PC-3 (cell line): ENCODE results near the gene RPL3. TPM values are rescaled to one million over a fixed set of nuclear protein-coding genes. Genes with fewer than 3 reads are reported as not detected.

Experiments
- ATAC-seq: fragments of 200-7000 bp; cut with Tn5 transposase; 2 replicates; pipeline ENCODE4 v1.9.1; 2020; ENCODE audit warnings: mild to moderate bottlenecking, moderate library complexity
- BruUV-seq: library from RNA; stranded (reverse); fragments of 400-500 nt; replicated peaks from 2 replicates; lab custom pipeline; 2021; lab: Mats Ljungman, UMichigan
- CTCF ChIA-PET: fragments of 300-600 bp; sonication (Branson Sonifier 250); formaldehyde crosslinking; loops from one replicate; lab custom pipeline; 2022; ENCODE audit warnings: antibody characterized with exemption; lab: Charles Lee
- POLR2A ChIA-PET: fragments of 300-600 bp; sonication (Branson Sonifier 250); formaldehyde crosslinking; loops from one replicate; lab custom pipeline; 2022; ENCODE audit warnings: antibody characterized with exemption; ENCODE audit not compliant: unreplicated experiment; lab: Charles Lee
- DNase-seq: peaks from one replicate; pipeline ENCODE4 v3.0.0-alpha.2; 2015
- H2AFZ ChIP-seq: fragments of 300-600 bp; sonication (generic); 2 replicates; pipeline ENCODE4 v1.6.0; 2016; ENCODE audit warnings: antibody characterized with exemption, low read length
- H3F3A ChIP-seq: fragments of 300-600 bp; sonication (generic); one replicate; pipeline ENCODE4 v1.6.0; 2017; ENCODE audit warnings: antibody characterized with exemption, low read length, control low read depth, mild to moderate bottlenecking; ENCODE audit not compliant: unreplicated experiment
- H3K27ac ChIP-seq: fragments of 300-600 bp; sonication (generic); 2 replicates; pipeline ENCODE4 v1.5.1; 2016; ENCODE audit warnings: mild to moderate bottlenecking, low read length
- H3K27me3 ChIP-seq: fragments of 300-600 bp; sonication (generic); 2 replicates; pipeline ENCODE4 v1.6.1; 2016; ENCODE audit warnings: low read length, mixed read lengths
- H3K36me3 ChIP-seq: fragments of 300-600 bp; sonication (generic); 2 replicates; pipeline ENCODE4 v1.6.1; 2016; ENCODE audit warnings: low read depth, mixed run types, low read length, mixed read lengths
- H3K4me1 ChIP-seq: fragments of 300-600 bp; sonication (generic); 2 replicates; pipeline ENCODE4 v1.5.1; 2016; ENCODE audit warnings: low read length; ENCODE audit not compliant: insufficient read depth
- H3K4me2 ChIP-seq: fragments of 300-600 bp; sonication (generic); 2 replicates; pipeline ENCODE4 v1.6.0; 2016; ENCODE audit warnings: low read length
- H3K4me3 ChIP-seq: fragments of 300-600 bp; sonication (generic); 2 replicates; pipeline ENCODE4 v1.5.1; 2016; ENCODE audit warnings: mild to moderate bottlenecking, low read length, mixed read lengths
- H3K79me2 ChIP-seq: fragments of 300-600 bp; sonication (generic); 2 replicates; pipeline ENCODE4 v1.6.1; 2017; ENCODE audit warnings: low read length, mixed read lengths
- H3K9ac ChIP-seq: fragments of 300-600 bp; sonication (generic); 2 replicates; pipeline ENCODE4 v1.6.0; 2016; ENCODE audit warnings: mild to moderate bottlenecking, low read length
- H3K9me2 ChIP-seq: fragments of 300-600 bp; sonication (generic); replicated peaks from 2 replicates; pipeline ENCODE4 v1.6.1; 2016; ENCODE audit warnings: mixed run types, low read length, mixed read lengths
- H3K9me3 ChIP-seq: fragments of 300-600 bp; sonication (generic); 2 replicates; pipeline ENCODE4 v1.6.1; 2016; ENCODE audit warnings: low read length, mixed read lengths
- H4K20me1 ChIP-seq: fragments of 300-600 bp; sonication (generic); 2 replicates; pipeline ENCODE4 v1.6.1; 2016; ENCODE audit warnings: low read length, mixed read lengths
- CTCF ChIP-seq: fragments of 300-600 bp; sonication (generic); conservative IDR thresholded peaks from 2 replicates; pipeline ENCODE4 v1.5.1; 2017; ENCODE audit warnings: antibody characterized with exemption, low read depth, mild to moderate bottlenecking, low read length
- EZH2 ChIP-seq: fragments of 300-600 bp; sonication (generic); IDR thresholded peaks from one replicate; pipeline ENCODE4 v1.6.1; 2017; ENCODE audit warnings: antibody characterized with exemption, mild to moderate bottlenecking, low read length; ENCODE audit not compliant: unreplicated experiment
- EZH2phosphoT487 ChIP-seq: fragments of 300-600 bp; sonication (generic); IDR thresholded peaks from 2 replicates; pipeline ENCODE4 v1.6.1; 2018; ENCODE audit warnings: mild to moderate bottlenecking, antibody characterized with exemption, low read length, borderline replicate concordance
- intact Hi-C: fragments of 100-400 bp; cut with micrococcal nuclease; formaldehyde crosslinking; loops from 2 replicates; pipeline ENCODE4 v1.9.0; 2023
- total RNA-seq: library from RNA; depleted of rRNA; stranded (reverse); fragments of >200 nt; gene quantifications from 2 replicates; pipeline ENCODE4 v1.2.3, GENCODE V29; 2014

RPL3 gene
- total RNA-seq, 1 experiment from 2014 or later, result 1,363 TPM

- Histone ChIP-seq H3K27me3 (no peaks in the 10 kb centered on the region), H3K4me3 (peak overlapping the region; percentile 75), H3K4me1 (0 out of 2 replicates have a peak, but pooled peaks cover 3% of the 10 kb centered on the region), H3K4me2 (peak overlapping the region; percentile 91), H3F3A (no peaks in the 10 kb centered on the region), H3K27ac (no peak overlapping the region), H3K79me2 (no peaks in the 10 kb centered on the region), H3K36me3 (no peaks in the 10 kb centered on the region), H4K20me1 (no peaks in the 10 kb centered on the region), H3K9me2 (no peaks in the 10 kb centered on the region), H3K9me3 (no peaks in the 10 kb centered on the region), H3K9ac (no peak overlapping the region; the same call in 1 of the 2 replicates), H2AFZ (peak overlapping the region; percentile 92; the same call in 1 of the 2 replicates)
- DNase-seq, result no peak
- TF ChIP-seq EZH2phosphoT487, result no peak
- no peak for TF ChIP-seq CTCF
- no peak for TF ChIP-seq EZH2
- ChIA-PET POLR2A (no interaction called here), CTCF (no interaction called here)
- intact Hi-C loops, result no loop called here
- ATAC-seq, result no peak
- TSS peak; percentile 58 for BruUV-seq
These were observed 31.6 kb upstream of the RPL3 start for GRCh38 chr22:39350757-39351688.

- ATAC-seq, result peak; percentile 43
- intact Hi-C loops, result no loop called here
- Histone ChIP-seq H3K9me3 (no peaks in the 10 kb centered on the region), H3K79me2 (no peaks in the 10 kb centered on the region), H3K4me1 (0 out of 2 replicates have a peak, but pooled peaks cover 3% of the 10 kb centered on the region), H3K27me3 (no peaks in the 10 kb centered on the region), H3K9ac (peak within 1 kb of the TSS; percentile 40), H3K36me3 (no peaks in the 10 kb centered on the region), H3K4me3 (peak within 1 kb of the TSS; percentile 75), H3F3A (no peaks in the 10 kb centered on the region), H3K27ac (no peak within 1 kb of the TSS), H3K9me2 (no peaks in the 10 kb centered on the region), H3K4me2 (peak within 1 kb of the TSS; percentile 91), H4K20me1 (no peaks in the 10 kb centered on the region), H2AFZ (peak within 1 kb of the TSS; percentile 92)
- BruUV-seq, result no TSS peak
- no peak for TF ChIP-seq EZH2phosphoT487
- no peak for TF ChIP-seq CTCF
- TF ChIP-seq EZH2, result no peak
- ChIA-PET POLR2A (no interaction called here), CTCF (interaction anchor here (0.6 kb wide), 1 partner anchor 72 kb away, joined by 3 read pairs; no protein-coding TSS in a partner anchor)
- no peak for DNase-seq
These were observed 30.7 kb upstream of the RPL3 start, which contains the start of gene SYNGR1 for GRCh38 chr22:39349967-39350726. TSS of gene SYNGR1 (plus strand) at chr22:39349991. CDS start at chr22:39350011, 20 bp downstream.
